HG03378 (cell line): Measurements from ENCODE around the gene AP5B1.

Experiments
- ATAC-seq: cut with Tn5 transposase; IDR thresholded peaks from one replicate; pipeline ENCODE4 v1.9.1; 2021; ENCODE audit warnings: mild to moderate bottlenecking, moderate library complexity; ENCODE audit not compliant: unreplicated experiment

Gene AP5B1

DNA sequence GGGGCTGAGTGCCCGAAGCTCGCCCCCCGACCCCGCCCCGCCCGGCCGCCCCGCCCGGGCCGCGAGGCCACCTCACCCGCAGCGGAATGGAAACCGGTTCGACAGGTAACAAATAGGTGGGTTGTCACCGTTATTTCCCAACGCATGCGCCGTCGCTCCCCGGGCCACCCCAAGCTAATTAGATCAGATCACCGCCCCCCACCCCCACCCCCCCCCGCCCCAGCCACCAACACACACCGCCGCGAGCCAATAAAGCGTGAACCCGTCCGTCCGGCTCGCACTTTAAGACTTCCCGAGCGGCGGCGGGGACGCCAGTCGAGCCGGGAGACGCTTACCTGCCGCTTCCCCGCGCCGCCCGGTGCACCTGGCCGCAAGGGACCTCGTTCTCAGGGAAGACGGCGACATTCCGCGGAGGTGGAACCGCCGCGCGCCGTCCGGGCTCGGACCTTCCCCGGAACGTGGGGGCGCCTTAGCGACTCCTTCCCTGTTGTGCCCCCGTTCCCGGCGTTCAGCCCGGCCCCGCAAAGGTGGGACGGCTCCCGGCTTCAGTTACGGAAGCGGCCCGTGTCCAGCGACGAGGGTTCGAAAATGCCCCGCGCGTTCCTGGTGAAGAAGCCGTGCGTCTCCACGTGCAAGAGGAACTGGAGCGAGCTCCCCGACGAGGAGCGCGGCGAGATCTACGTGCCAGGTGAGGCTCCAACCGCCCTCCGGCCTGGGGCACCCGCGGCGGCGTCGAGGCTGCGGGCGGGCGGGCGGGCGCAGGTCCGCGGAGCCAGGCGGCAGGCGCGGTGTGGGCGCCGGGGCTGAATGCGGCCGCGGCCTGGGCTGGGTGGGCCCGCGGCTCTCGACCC lies 6.2 kb upstream of the AP5B1 start, which contains the start of gene OVOL1:
Gene OVOL1, plus strand, starts transcription at position 278 of the 851 bp plus-strand sequence. Its CDS starts 311 bp downstream, at position 589.
- no peak for ATAC-seq

DNA sequence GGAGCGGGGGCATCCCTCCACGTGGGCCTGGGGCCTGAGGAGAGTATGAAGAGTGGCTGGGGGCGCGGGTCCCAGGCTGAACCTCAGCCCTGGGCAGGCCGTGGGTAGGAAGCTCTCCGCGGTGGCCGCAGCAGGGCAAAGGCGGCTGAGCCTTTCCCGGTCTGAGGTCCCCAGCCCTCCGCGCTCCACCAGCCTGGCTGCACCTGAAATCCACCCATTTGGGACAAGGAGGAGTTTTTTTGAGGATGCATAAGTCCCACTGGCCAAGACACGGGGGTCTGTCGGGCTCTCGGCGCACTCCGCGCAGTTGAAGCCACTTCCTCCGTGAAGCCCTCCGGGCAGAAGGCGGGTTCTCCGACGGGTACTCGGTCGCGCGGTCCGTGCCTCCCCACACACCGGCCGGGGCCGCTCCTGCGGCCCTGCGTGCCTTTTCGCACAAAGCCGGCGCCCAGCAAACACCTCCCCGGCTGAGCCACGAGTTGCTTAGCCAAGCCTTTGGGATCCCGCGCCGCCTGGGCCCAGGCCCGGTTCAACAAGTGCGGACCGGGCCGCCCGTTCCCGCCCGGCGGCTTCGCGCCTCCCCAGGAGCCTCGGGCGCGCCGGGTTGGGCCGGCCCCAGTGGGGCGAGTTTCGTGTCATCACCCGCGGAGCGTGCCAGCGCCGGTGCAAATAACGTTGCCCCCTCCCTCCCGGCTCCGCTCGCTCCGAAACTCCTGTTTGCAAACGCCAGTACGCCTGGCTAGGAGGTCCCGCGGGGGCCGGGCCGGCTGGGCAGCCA lies 5.4 kb upstream of the AP5B1 start:
- no peak for ATAC-seq

GRCh38 chr11:65785319-65786007 lies 4.7 kb upstream of the AP5B1 start:
- no peak for ATAC-seq

- ATAC-seq, result no peak
These were observed 2.0 kb upstream of the AP5B1 start for GRCh38 chr11:65782816-65783228.

DNA sequence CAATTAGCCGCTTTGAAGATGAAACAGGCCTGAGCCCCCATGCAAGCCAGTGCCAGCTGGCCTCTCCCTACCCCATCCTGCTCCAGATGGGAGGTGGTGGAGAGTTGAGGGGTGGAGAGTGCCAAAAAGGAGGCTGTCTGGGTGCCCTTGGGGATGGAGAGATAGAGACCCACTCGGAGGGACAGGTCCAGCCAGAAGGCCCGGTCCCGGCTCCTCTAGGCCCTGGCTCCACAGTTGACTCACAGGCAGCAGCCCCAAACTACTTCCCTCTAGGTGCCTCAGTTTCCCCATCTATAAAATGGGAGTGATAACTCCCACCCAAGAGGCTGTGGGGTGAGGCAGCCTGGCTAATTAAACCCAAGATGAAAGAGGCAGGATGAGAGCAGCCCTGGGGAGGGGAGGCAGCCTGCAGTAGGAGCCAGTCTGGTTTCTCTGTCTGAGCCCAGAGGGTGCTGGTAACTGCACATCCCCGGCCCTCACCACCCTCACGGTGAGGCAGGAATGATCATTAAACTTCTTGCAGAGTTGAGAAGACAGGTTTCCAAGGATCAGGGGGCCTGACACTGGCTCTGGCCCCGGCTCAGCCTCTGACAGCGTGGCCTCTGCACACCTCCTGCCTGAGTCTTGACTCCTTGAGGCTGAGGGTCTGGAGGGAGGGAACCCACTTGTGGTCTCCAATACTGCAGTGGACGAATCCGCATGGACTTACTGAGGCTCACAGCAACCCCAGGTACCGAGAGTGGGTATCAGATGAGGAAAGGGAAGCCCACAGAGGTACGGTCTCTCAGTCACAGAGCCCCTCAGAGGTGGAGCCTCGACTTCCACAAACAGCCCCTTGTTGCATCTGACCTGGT lies 1.4 kb upstream of the AP5B1 start:
- ATAC-seq, result no peak

DNA sequence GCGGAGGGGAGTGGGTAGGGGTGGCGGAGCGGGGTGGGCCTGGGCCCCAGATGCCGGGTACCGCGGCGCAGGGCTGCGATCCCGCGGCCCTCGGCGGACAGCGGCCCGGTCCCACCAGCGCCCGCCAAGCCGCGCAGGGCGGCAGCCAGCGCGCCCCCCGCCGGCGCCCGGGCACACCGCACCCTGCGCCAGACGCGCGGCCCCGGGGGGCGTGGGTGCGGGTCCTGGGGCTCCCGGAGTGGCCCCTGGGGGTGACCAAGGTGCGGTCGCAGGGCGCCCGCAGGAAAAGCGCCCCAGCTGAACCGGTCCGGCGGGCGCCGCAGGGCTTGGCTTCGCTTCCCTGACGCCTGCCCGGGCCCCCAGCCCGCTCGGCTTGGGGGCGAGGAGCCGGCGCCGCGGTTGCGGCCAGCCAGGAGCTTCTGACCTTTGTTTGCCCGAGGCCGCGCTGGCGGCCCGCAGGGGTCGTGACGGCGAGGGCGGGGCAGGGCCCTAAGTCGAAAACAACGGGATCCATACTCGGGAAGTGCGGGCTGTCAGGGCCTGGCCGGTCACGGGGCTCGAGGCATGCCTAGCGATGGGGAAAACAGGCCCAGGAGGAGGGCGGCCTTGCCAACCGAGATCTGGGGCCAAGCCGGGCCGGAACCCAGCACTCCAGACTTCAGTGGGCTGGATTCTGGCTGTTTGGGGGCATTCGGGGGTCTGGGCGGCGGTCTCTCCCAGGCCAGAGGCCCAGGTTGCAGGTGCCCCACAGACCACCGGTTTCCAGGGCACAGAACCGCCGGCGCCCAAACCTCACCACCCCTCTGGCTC lies 581 bp upstream of the AP5B1 start:
- ATAC-seq, result no peak

DNA sequence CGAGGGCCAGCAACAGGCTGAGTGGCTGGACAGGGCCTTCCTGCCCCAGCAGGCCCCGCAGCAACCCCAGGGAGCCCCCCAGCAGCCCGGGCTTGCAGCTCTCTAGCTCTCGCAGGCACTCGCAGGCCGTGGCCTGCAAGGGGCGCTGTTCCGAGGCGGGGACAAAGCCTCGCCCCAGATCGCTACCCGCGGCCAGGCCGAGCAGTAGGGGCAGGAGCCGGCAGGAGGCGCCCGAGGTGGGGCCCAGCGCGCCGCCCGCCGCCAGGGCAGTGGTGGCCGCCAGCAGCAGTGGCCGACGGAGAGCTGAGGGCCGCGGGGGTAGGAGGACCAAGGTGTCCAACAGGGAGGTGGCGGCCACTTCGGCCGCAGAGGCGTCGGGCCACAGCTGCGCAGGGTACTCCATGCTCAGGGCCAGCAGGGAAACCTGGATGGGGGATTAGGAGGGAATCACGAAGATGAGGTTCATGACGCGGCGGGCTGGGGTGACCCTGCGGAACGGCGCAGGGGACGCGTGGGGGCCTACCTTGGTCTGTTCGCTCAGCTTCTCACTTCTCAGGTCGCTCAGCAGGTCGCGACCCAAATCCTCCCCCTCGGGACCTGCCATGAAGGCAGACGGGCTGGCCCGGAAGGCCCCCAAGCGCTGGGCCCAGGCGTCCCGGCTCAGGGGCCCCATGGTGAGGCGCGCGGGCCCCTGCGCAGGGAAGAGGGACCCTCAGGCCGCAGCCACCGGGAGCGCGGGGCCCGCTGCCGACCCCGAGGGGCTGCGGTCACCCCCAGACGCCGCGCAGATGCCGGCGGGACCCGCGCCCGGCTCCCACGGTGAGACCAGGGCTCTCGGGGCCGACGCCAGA lies 632 bp downstream of the AP5B1 start:
- no peak for ATAC-seq

GRCh38 chr11:65779669-65779918 lies 1.2 kb downstream of the AP5B1 start:
- no peak for ATAC-seq

DNA sequence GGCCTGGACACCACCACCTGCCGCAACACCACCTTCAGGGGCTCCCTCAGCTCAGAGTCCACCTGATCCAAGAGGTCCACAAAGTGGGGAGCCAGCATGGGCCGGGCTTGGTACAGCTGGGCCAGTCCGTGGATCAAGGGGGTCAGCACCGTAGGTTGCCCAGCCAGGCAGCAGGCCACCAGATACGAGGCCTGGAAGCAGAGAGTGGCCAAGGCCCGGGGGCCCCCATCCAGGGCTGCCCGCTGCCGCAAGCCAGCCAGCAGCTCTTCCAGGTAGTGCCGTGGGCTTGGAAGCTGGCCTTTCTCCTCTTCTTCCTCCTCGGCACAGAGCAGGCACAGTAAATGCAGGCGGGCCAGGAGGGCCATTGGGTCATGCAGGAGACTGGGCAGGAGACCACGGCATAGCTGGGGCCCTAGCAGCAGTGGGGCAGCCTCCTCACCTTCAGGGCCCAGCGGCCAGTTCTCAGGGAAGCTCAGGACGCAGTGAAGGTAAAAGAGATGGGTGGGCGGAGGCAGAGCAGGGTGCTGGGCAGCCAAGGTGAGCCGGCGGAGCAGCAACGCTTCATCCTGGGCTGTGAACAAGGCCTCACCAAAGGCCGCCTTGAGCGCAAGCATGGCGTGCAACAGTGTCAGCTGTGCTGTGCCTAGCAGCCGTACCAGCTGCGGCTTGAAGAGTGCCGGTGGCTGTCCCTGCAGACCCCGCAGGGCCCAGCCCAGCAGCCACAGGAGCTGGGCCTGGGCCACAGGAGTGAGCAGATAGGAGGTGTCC lies 1.7 kb downstream of the AP5B1 start:
- no peak for ATAC-seq

GRCh38 chr11:65778431-65778900 lies 2.3 kb downstream of the AP5B1 start:
- no peak for ATAC-seq

GRCh38 chr11:65777821-65778361 lies 2.9 kb downstream of the AP5B1 start:
- no peak for ATAC-seq

DNA sequence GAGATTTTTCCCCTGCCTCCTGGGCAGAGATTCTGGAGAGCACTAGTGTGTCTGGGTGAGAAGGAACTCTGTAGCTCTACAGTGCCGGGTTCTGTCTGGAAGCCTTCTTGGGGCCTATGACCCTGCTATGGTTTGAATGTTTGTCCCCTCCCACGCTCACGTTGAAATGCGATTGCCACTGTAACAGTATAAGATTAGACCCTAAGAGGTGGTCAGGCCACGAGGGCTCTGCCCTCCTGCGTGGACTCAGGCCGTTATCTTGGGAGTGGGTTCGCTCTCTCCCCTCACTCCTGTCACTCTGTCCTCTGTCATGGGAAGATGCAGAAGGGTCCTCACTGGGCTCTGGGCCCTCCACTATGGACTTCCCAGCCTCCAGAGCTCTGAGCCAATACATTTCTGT lies 3.5 kb downstream of the AP5B1 start:
- no peak for ATAC-seq

- no peak for ATAC-seq
These were observed 4.0 kb downstream of the AP5B1 start for GRCh38 chr11:65776710-65777141.

DNA sequence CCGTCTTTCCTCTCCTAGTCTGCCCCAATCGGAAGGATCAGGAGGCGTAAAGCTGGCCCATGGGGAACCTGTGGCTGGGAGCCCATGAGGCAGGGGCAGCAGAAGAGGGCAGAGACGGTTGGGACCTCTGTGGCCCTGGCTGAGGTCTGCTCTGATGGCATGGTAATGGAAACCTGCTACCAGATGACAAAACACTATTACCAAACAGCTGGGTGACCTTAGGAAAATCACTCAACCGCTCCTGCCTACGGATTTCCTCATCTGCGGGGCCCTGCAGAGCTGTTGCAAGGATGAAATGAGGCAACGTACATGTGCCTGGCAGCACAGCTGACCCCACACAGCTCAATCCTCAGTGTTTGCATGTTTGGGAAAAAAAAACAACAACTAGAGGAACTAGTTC lies 4.6 kb downstream of the AP5B1 start:
- no peak for ATAC-seq

- no peak for ATAC-seq
These were observed 6.1 kb downstream of the AP5B1 start for GRCh38 chr11:65774525-65775306.

GRCh38 chr11:65773784-65774411 lies 6.9 kb downstream of the AP5B1 start:
- no peak for ATAC-seq
